ENCODE data around the gene AQP1.

AQP1 gene

DNA sequence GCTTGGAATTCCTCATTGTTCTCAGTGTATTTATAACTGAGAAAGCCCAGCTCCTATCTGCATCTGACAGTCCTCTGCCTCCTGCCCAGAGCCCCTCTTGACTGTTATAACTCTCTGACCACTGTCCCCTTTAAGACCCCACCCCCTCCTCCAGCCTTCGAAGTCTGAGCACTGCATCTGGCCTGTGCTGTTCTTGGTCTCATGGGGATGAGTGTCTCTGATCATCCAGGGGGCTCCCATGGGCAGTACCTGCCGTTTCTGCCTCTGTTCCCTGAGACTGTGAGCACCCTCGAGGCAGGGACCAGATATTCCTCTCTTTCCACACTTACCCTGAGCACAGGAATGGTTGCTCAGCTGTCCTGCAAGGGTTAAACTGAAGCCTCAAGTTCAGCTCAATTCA, 59.8 kb downstream of the AQP1 start:
- H3K27ac ChIP-seq: peak overlapping the region; percentile 72; the same call in 1 of the 2 replicates
- TF ChIP-seq ZFX (IDR thresholded peaks at IDR 0.05) (no peak), CTCF (conservative IDR thresholded peaks at IDR 0.05) (no peak)

DNA sequence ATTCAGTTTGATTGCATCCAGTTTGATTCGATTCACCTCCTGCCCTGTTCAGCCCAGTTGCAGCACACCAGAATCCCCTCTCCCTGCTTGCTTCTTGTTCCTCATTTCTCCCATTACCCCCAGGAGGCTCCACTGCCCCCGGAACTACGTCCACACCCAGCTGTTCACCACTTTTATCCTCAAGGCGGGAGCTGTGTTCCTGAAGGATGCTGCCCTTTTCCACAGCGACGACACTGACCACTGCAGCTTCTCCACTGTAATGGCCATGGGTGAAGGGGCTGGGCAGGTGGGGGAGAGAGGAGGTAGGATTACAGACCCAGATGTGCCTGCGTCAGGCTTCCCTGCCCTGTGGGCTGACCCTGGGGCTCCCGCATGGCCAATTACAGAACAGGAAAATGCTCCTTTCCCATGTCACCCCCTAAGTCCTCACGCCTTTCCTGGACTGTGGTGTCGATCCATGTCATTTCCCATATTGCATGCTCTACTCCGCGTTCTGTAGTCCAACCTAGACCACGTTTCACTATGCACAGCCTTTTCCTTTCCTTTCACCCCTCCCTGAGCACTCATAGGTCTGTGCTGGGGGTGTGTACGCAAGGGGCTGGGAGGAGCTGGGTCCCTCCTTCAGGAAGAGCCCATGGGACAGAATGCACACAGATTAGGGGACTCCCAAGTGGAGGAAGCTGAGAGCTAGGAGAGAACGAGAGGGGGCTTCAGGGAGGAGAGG, 60.3 kb downstream of the AQP1 start:
- H3K27ac ChIP-seq: 0 out of 2 replicates have a peak overlapping the region, but pooled peaks have one; percentile 72
- TF ChIP-seq ZFX (IDR thresholded peaks at IDR 0.05) (no peak), CTCF (conservative IDR thresholded peaks at IDR 0.05) (no peak)

DNA sequence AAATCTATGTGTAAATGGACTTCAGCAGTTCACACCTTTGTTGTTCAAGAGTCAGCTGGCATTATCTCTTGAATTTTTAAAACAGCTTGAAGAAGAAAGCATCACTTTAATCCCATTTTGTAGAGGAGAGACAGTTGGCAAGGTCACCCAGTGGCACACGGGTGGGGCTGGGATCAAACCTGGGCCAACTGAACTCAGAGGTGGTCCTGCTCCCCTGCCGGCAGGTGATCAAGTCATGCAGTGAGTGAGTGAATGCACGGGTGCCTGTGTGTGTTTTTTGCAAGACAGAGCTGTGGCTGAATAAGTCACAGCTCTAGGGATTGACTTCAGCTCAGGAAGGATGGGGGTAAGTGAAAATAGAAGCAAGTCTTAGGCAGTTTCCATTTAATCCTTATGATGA, 61.6 kb downstream of the AQP1 start:
- TF ChIP-seq ZFX (IDR thresholded peaks at IDR 0.05): no peak
- no peak for TF ChIP-seq CTCF (conservative IDR thresholded peaks at IDR 0.05)
- H3K27ac ChIP-seq: no peak overlapping the region

DNA sequence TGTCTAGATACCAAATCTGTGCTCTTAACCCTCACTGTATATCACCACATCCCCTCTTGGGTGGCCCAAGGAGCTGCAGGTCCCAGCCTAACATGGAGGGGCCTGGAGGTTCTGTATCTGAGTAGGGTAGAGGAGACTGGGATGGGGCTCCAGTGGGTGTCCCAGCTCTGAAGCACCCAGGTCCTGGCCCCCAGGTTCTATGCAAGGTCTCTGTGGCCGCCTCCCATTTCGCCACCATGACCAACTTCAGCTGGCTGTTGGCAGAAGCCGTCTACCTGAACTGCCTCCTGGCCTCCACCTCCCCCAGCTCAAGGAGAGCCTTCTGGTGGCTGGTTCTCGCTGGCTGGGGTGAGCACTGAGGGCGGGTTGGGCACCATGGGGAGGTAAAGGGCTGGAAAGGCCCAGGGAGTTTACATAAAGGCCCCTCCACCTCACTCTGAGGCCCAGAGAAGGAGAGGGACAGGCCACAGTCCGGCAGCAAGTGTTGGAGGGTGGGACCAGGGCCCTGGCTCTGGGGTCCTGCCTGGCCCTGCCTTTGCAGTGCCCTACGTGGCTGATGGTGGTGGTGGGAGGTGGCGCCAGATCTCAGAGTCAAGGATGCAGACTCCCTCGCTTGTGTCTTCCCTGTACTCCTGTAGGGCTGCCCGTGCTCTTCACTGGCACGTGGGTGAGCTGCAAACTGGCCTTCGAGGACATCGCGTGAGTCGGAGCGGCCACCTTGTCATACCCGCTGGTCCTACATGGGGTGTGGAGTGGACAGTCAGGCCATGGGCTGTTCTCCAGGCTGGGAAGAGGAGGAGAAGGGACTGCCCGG, 62.3 kb downstream of the AQP1 start:
- TF ChIP-seq ZFX (IDR thresholded peaks at IDR 0.05) (no peak), CTCF (conservative IDR thresholded peaks at IDR 0.05) (no peak)
- no peak overlapping the region for H3K27ac ChIP-seq

DNA sequence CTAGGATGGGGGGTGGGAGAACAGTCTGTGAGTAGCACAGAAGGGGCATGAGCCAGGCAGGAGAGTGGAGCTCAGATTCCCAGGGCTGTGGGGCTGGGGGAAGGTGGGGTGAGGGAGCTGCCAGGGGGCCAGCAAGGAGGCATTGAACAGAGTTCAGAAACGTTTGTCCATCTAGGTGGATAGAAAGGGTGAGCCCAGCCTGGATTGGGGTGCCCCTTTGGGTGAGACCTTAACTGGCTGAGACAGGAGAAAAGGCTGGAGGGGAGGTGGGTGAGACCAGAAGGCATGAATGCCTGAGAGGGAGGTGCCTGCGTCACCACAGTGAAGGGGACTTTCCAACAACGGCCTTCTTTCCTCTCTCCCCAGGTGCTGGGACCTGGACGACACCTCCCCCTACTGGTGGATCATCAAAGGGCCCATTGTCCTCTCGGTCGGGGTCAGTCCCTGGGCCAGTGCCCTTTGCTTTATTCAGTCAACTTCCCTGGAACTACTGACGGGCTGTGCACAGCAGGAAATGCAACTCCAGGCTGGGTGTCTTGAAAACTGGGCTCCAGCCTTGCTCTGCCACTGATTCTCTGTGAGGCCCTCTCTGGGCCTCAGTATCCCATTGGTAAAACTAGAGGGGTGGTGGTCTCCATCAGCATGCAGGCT, 63.1 kb downstream of the AQP1 start:
- TF ChIP-seq ZFX (IDR thresholded peaks at IDR 0.05) (no peak), CTCF (conservative IDR thresholded peaks at IDR 0.05) (peak; percentile 87)

More for the DNA sequence above, 63.1 kb downstream of the AQP1 start:
- H3K27ac ChIP-seq: no peak overlapping the region

Measured in C4-2B (cell line).